Peyer's patch (tissue), 4 donors: Measurements from ENCODE around the gene MAML3. TPM values are rescaled to one million over a fixed set of nuclear protein-coding genes. Genes with fewer than 3 reads are reported as not detected.

Experiments used
- DNase-seq, 3 donors: peaks; one replicate each; pipeline ENCODE4 v3.0.0-alpha.2; 2017 to 2019
- H3K27ac ChIP-seq, 4 donors: fragments of 200-600 bp; sonication (generic); one replicate each; pipeline ENCODE4 v1.5.1; 2016 to 2019
- H3K27me3 ChIP-seq, 2 donors: fragments of 200-600 bp; sonication (generic); one replicate each; pipeline ENCODE4 v1.5.1; 2019
- H3K36me3 ChIP-seq, 3 donors: fragments of 200-600 bp; sonication (generic); one replicate each; pipeline ENCODE4 v1.5.1; 2016 to 2019
- H3K4me1 ChIP-seq, 4 donors: fragments of 200-600 bp; sonication (generic); one replicate each; pipeline ENCODE4 v1.5.1; 2016 to 2019
- H3K4me3 ChIP-seq, 4 donors: fragments of 200-600 bp; sonication (generic); 1 replicate in 3 of 4; 2 replicates in 1 of 4; pipeline ENCODE4 v1.5.1; 2016 to 2019; ENCODE audit warnings: mild to moderate bottlenecking in 1 of 4
- H3K9me3 ChIP-seq, 4 donors: fragments of 200-600 bp; sonication (generic); one replicate each; pipeline ENCODE4 v1.5.1; 2016 to 2019; ENCODE audit warnings: mild to moderate bottlenecking in 1 of 4
- POLR2A ChIP-seq, 2 donors: fragments of 450-650 bp; IDR thresholded peaks; one replicate each; pipeline ENCODE4 v1.5.1; 2017; ENCODE audit warnings: antibody characterized with exemption in 2 of 2, mild to moderate bottlenecking in 2 of 2, moderate library complexity in 2 of 2
- total RNA-seq, 4 donors: library from RNA; depleted of rRNA; stranded (reverse); fragments of >200 nt; gene quantifications; one replicate each; pipeline ENCODE4 v1.1.0, GENCODE V29; 2016
- TF ChIP-seq, protein P1 (sequence below), 6 experiments: fragments of 450-650 bp in 4 of 6; fragments of 200-600 bp in 2 of 6; sonication (generic) in 1 of 6; IDR thresholded peaks; one replicate each; pipeline ENCODE4 v1.5.1; 2017 to 2019; ENCODE audit warnings: antibody characterized with exemption in 6 of 6, mild to moderate bottlenecking in 3 of 6, moderate library complexity in 1 of 6

MAML3 gene
- total RNA-seq, 4 donors from 2014 or later: 6.5 to 44.6 (median 22.1) TPM

- H3K9me3 ChIP-seq: no peaks in the 10 kb centered on the region
- no peaks in the 10 kb centered on the region for H3K27me3 ChIP-seq
- H3K27ac ChIP-seq: peak overlapping the region in 1 of 4 donors; percentile 20
- no peaks in the 10 kb centered on the region for H3K36me3 ChIP-seq
- TF ChIP-seq POLR2A (IDR thresholded peaks at IDR 0.05): no peak
- TF ChIP-seq, protein P1, sequence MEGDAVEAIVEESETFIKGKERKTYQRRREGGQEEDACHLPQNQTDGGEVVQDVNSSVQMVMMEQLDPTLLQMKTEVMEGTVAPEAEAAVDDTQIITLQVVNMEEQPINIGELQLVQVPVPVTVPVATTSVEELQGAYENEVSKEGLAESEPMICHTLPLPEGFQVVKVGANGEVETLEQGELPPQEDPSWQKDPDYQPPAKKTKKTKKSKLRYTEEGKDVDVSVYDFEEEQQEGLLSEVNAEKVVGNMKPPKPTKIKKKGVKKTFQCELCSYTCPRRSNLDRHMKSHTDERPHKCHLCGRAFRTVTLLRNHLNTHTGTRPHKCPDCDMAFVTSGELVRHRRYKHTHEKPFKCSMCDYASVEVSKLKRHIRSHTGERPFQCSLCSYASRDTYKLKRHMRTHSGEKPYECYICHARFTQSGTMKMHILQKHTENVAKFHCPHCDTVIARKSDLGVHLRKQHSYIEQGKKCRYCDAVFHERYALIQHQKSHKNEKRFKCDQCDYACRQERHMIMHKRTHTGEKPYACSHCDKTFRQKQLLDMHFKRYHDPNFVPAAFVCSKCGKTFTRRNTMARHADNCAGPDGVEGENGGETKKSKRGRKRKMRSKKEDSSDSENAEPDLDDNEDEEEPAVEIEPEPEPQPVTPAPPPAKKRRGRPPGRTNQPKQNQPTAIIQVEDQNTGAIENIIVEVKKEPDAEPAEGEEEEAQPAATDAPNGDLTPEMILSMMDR (IDR thresholded peaks at IDR 0.05): no peak
- DNase-seq: no peak
- H3K4me3 ChIP-seq: no peak overlapping the region
- peaks cover 0 to 16% (median 0%) of the 10 kb centered on the region in 4 donors for H3K4me1 ChIP-seq
Measured at GRCh38 chr4:140141210-140141835, 12.7 kb downstream of the MAML3 start.

DNA sequence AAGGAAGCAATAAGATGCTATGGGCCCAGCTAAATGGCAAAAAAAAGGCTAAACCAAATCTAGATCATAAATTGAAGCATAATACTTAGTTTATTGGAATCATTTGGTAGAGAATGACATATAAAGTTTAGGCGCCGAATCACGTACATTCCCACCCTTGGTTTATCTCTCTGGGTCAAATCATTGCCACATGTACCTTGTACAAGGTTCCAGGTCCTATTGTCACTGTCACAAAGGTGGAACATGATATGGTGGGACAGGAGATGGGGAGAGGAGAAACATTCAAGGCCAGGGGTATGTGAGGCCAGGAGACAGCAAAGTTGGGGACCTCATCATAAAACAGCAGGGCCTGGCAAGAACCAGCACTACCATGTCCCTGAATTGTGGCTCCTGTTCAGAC is 13.4 kb downstream of the MAML3 start:
- H3K4me1 ChIP-seq: peaks cover 0 to 16% (median 0%) of the 10 kb centered on the region in 4 donors
- no peak for DNase-seq
- TF ChIP-seq, protein P1 (IDR thresholded peaks at IDR 0.05): no peak
- TF ChIP-seq POLR2A (IDR thresholded peaks at IDR 0.05): no peak

GRCh38 chr4:140138428-140138827 is 15.6 kb downstream of the MAML3 start:
- no peak overlapping the region for H3K4me3 ChIP-seq
- peaks cover 0 to 16% (median 0%) of the 10 kb centered on the region in 4 donors for H3K4me1 ChIP-seq
- H3K36me3 ChIP-seq: no peaks in the 10 kb centered on the region
- H3K27me3 ChIP-seq: no peaks in the 10 kb centered on the region
- no peak for DNase-seq
- no peak overlapping the region for H3K27ac ChIP-seq
- no peaks in the 10 kb centered on the region for H3K9me3 ChIP-seq
- TF ChIP-seq POLR2A (IDR thresholded peaks at IDR 0.05): no peak
- TF ChIP-seq, protein P1 (IDR thresholded peaks at IDR 0.05): no peak

More for the DNA sequence above, 13.4 kb downstream of the MAML3 start:
- Histone ChIP-seq H3K27ac (no peak overlapping the region), H3K36me3 (no peaks in the 10 kb centered on the region), H3K27me3 (no peaks in the 10 kb centered on the region), H3K4me3 (no peak overlapping the region), H3K9me3 (no peaks in the 10 kb centered on the region)

- Histone ChIP-seq H3K27ac (no peak overlapping the region), H3K27me3 (no peaks in the 10 kb centered on the region), H3K4me3 (no peak overlapping the region), H3K36me3 (no peaks in the 10 kb centered on the region), H3K4me1 (peaks cover 0 to 16% (median 0%) of the 10 kb centered on the region in 4 donors), H3K9me3 (no peaks in the 10 kb centered on the region)
- no peak for TF ChIP-seq POLR2A (IDR thresholded peaks at IDR 0.05)
- TF ChIP-seq, protein P1 (IDR thresholded peaks at IDR 0.05): no peak
- no peak for DNase-seq
Measured at GRCh38 chr4:140137671-140138070, 16.3 kb downstream of the MAML3 start.

DNA sequence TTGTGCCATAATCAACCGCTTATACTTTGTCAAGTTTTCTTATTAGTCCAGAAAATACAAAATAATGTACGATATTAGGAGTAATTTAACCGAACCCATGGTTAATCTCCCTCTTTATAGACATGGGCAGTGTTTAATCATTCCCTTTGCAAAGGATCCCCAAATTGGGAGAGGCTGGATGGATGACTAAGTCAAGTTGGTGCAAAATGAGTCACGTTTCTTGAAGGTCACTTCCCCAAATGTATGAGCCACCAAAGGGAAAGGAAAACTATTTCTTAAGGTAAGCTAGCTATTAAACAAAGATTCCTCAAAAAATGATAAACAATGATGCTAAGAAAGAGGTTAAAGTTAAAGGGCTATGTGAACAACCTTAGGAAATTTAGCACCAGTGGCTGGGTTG is 17.5 kb downstream of the MAML3 start:
- H3K27me3 ChIP-seq: no peaks in the 10 kb centered on the region
- H3K36me3 ChIP-seq: no peaks in the 10 kb centered on the region
- H3K9me3 ChIP-seq: no peaks in the 10 kb centered on the region
- H3K4me3 ChIP-seq: no peak overlapping the region
- no peak for DNase-seq
- no peak overlapping the region for H3K27ac ChIP-seq
- no peak for TF ChIP-seq POLR2A (IDR thresholded peaks at IDR 0.05)
- TF ChIP-seq, protein P1 (IDR thresholded peaks at IDR 0.05): no peak
- H3K4me1 ChIP-seq: peaks cover 0 to 15% (median 0%) of the 10 kb centered on the region in 4 donors
